ENCODE data around the gene XPA. TPM values are rescaled to one million over a fixed set of nuclear protein-coding genes. Genes with fewer than 3 reads are reported as not detected.

Gene XPA
- total and polyA plus RNA-seq, 10 of the 15 experiments (the other 5 are each of a cell fraction or from before 2014, with no cell fraction given): 6.2 to 19.9 (median 12.3) TPM

DNA sequence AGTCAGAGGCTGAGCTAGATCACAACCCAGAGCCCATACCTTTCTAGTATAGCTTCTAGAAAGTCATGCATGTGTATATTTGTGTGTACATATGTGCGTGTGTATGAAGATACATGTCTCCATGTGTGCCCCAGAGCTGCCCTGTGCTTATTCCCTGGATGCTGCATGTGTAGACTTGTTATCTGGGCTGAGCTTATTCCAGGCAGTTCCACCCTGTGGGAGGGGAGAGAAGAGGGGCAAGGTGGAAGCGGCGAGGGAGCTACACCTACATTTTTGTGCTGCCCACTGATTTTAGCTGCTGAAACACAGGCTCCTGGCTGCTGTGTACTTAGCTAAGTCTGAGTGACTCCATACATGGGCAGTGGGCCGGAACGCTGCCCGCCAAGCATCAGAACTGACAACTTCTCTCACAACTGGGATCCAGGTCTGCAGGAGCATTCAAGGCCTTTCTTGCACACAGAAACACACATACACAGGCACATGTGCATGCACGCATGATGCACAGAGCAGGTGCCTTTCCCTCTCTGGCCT is 38.0 kb upstream of the XPA start:
- no peaks in the 10 kb centered on the region for H3K79me2 ChIP-seq (ENCODE audit: control insufficient read depth, insufficient read depth, low read length)
- H3K4me3 ChIP-seq: no peak overlapping the region
- 41% methylated on average over 7 of the region's 7 CpGs for WGBS (ENCODE audit: insufficient coverage, insufficient replicate concordance, low lambda C conversion rate, missing lambda C conversion rate)
- no peaks in the 10 kb centered on the region for H4K20me1 ChIP-seq (ENCODE audit: control insufficient read depth, insufficient read depth)
- BruUV-seq (replicated peaks): no TSS peak
- no peak overlapping the region for H3K27ac ChIP-seq (ENCODE audit: control insufficient read depth, insufficient read depth)
- FAIRE-seq (no peak), DNase-seq (ENCODE audit: low read depth, low spot score) (no peak), ATAC-seq (no peak)
- no peak overlapping the region for H3K9ac ChIP-seq (ENCODE audit: control insufficient read depth, insufficient read depth, low read length)
- H3K36me3 ChIP-seq (ENCODE audit: control insufficient read depth in 2 of 2, insufficient read depth in 2 of 2, low read length in 1 of 2): no peaks in the 10 kb centered on the region
- ChIA-PET RAD21 (ENCODE audit: unreplicated experiment) (no interaction called here), POLR2A (no interaction called here), SMC1A (ENCODE audit: uncharacterized antibody, unreplicated experiment) (interaction anchor here (0.5 to 1.3 kb wide), 3 partner anchors 13 to 291 kb away, joined by 3 read pairs; no protein-coding TSS in a partner anchor), CTCF (interaction anchor here (1.1 to 1.3 kb wide), 4 partner anchors 8 to 166 kb away, joined by 3 to 5 read pairs (median 4); no protein-coding TSS in a partner anchor)
- H2AFZ ChIP-seq (ENCODE audit: control insufficient read depth, low read depth, low read length): no peak overlapping the region
- in situ Hi-C loops (cut with MboI) (no loop called here), intact Hi-C loops (cut with micrococcal nuclease; ENCODE audit: unreplicated experiment) (no loop called here)
- no peaks in the 10 kb centered on the region; a peak in 1 of 4 replicates for H3K27me3 ChIP-seq (replicated peaks in 1 of 2; ENCODE audit: control insufficient read depth in 2 of 2, insufficient read depth in 2 of 2, low read length in 1 of 2)
- no peak overlapping the region for H3K4me2 ChIP-seq (ENCODE audit: control insufficient read depth, insufficient read depth)
- no peaks in the 10 kb centered on the region for H3K4me1 ChIP-seq (ENCODE audit: control insufficient read depth, insufficient read depth, low read length)
- no peaks in the 10 kb centered on the region for H3K9me3 ChIP-seq (replicated peaks; ENCODE audit: control insufficient read depth, insufficient read depth, low read length)
- TF ChIP-seq POLR2A (IDR thresholded peaks at IDR 0.05; ENCODE audit: low read depth, low read length) (no peak), MEF2A (IDR thresholded peaks at IDR 0.05; ENCODE audit: insufficient read depth, low read depth, low read length) (no peak), JUND (IDR thresholded peaks at IDR 0.05; ENCODE audit: low read depth, low read length) (no peak), MTA3 (IDR thresholded peaks at IDR 0.05; ENCODE audit: borderline replicate concordance, low read length) (no peak), SP1 (IDR thresholded peaks at IDR 0.05; ENCODE audit: low read depth, low read length) (no peak), PAX8 (IDR thresholded peaks at IDR 0.05) (no peak), POU2F2 (IDR thresholded peaks at IDR 0.05; ENCODE audit: borderline replicate concordance, low read depth, low read length) (no peak), BACH1 (IDR thresholded peaks at IDR 0.05; ENCODE audit: borderline replicate concordance) (no peak), ATF7 (IDR thresholded peaks at IDR 0.05; ENCODE audit: low read depth) (no peak), MXI1 (IDR thresholded peaks at IDR 0.05; ENCODE audit: low read depth, low read length) (no peak), RBBP5 (conservative IDR thresholded peaks at IDR 0.05) (no peak), NFIC (IDR thresholded peaks at IDR 0.05; ENCODE audit: low read depth, low read length) (no peak), CBX3 (IDR thresholded peaks at IDR 0.05; ENCODE audit: borderline replicate concordance, low read depth) (no peak), ESRRA (IDR thresholded peaks at IDR 0.05; ENCODE audit: low read length) (no peak)
- TF ChIP-seq, protein P1, sequence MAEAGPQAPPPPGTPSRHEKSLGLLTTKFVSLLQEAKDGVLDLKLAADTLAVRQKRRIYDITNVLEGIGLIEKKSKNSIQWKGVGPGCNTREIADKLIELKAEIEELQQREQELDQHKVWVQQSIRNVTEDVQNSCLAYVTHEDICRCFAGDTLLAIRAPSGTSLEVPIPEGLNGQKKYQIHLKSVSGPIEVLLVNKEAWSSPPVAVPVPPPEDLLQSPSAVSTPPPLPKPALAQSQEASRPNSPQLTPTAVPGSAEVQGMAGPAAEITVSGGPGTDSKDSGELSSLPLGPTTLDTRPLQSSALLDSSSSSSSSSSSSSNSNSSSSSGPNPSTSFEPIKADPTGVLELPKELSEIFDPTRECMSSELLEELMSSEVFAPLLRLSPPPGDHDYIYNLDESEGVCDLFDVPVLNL (IDR thresholded peaks at IDR 0.05; ENCODE audit: low read depth, low read length): no peak

Measured in GM12878 (cell line).